Measurements from ENCODE around the gene RBM19. TPM values are rescaled to one million over a fixed set of nuclear protein-coding genes. Genes with fewer than 3 reads are reported as not detected.

Gene RBM19
- total and polyA plus RNA-seq, 10 donors = 13.6 to 46.7 (median 34.5) TPM

- H3K4me3 ChIP-seq = no peak overlapping the region
- no peak overlapping the region for H3K27ac ChIP-seq
- no peak for DNase-seq
- H3K9me3 ChIP-seq = no peaks in the 10 kb centered on the region
- H3K36me3 ChIP-seq = peaks cover 0 to 100% (median 99%) of the 10 kb centered on the region in 6 donors
- H3K4me1 ChIP-seq = no peaks in the 10 kb centered on the region
- TF ChIP-seq POLR2A (IDR thresholded peaks at IDR 0.05) = no peak
- no peak for TF ChIP-seq POLR2AphosphoS5 (IDR thresholded peaks at IDR 0.05)
- TF ChIP-seq, protein P1, sequence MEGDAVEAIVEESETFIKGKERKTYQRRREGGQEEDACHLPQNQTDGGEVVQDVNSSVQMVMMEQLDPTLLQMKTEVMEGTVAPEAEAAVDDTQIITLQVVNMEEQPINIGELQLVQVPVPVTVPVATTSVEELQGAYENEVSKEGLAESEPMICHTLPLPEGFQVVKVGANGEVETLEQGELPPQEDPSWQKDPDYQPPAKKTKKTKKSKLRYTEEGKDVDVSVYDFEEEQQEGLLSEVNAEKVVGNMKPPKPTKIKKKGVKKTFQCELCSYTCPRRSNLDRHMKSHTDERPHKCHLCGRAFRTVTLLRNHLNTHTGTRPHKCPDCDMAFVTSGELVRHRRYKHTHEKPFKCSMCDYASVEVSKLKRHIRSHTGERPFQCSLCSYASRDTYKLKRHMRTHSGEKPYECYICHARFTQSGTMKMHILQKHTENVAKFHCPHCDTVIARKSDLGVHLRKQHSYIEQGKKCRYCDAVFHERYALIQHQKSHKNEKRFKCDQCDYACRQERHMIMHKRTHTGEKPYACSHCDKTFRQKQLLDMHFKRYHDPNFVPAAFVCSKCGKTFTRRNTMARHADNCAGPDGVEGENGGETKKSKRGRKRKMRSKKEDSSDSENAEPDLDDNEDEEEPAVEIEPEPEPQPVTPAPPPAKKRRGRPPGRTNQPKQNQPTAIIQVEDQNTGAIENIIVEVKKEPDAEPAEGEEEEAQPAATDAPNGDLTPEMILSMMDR (IDR thresholded peaks at IDR 0.05 in 8 of 11, conservative IDR thresholded peaks at IDR 0.05 in 3 of 11) = no peak
- H3K27me3 ChIP-seq (replicated peaks in 1 of 7) = no peaks in the 10 kb centered on the region
- intact Hi-C loops (cut with DNase I; ENCODE audit: low total_unique reads) = no loop called here
- WGBS, 5 donors = 87 to 92% (median 90%) methylated on average over 15 of the region's 15 CpGs
Measured at GRCh38 chr12:113942209-113942608, 23.9 kb downstream of the RBM19 start.

- intact Hi-C loops (cut with DNase I; ENCODE audit: low total_unique reads) = no loop called here
- Histone ChIP-seq H3K27ac (no peak overlapping the region), H3K27me3 (replicated peaks in 1 of 7) (no peaks in the 10 kb centered on the region), H3K36me3 (peaks cover 0 to 100% (median 97%) of the 10 kb centered on the region in 6 donors), H3K4me1 (no peaks in the 10 kb centered on the region), H3K4me3 (no peak overlapping the region), H3K9me3 (no peaks in the 10 kb centered on the region)
- TF ChIP-seq POLR2A (IDR thresholded peaks at IDR 0.05) (no peak), POLR2AphosphoS5 (IDR thresholded peaks at IDR 0.05) (no peak)
- TF ChIP-seq, protein P1 (IDR thresholded peaks at IDR 0.05 in 8 of 11, conservative IDR thresholded peaks at IDR 0.05 in 3 of 11) = no peak
- 92 to 100% (median 94%) methylated on average over 1 of the region's 1 CpG for WGBS, 5 donors
- DNase-seq = no peak
Measured at GRCh38 chr12:113941208-113941486, 25.0 kb downstream of the RBM19 start.

GRCh38 chr12:113940357-113941207 lies 25.5 kb downstream of the RBM19 start:
- 85 to 92% (median 89%) methylated on average over 11 of the region's 11 CpGs for WGBS, 5 donors
- no peak overlapping the region for H3K27ac ChIP-seq

DNA sequence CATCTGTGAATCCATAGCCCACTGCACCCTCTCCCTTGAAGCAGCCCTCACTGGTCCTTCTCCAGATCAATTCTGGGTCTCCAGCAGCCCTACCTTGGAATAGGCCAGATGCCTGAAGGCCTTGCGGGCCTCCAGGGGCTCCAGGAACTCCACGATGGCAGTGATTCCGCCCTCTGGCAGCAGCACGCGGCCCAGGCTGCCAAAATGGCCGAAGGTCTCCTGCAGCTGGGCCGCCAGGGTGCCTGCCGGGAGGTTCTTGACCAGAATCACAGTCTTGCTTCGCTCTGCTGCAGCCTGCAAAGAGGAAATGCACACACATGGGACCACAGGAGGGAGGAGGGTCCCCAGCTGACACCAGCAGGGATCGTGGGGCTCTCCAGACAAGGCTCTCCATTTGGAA lies 26.3 kb downstream of the RBM19 start:
- H3K4me3 ChIP-seq = no peak overlapping the region
- WGBS, 5 donors = 92 to 100% (median 94%) methylated on average over 3 to 10 of the region's 10 CpGs
- TF ChIP-seq, protein P1 (IDR thresholded peaks at IDR 0.05 in 8 of 11, conservative IDR thresholded peaks at IDR 0.05 in 3 of 11) = no peak
- TF ChIP-seq POLR2A (IDR thresholded peaks at IDR 0.05) (no peak), POLR2AphosphoS5 (IDR thresholded peaks at IDR 0.05) (no peak)
- peaks cover 0 to 100% (median 95%) of the 10 kb centered on the region in 6 donors for H3K36me3 ChIP-seq
- intact Hi-C loops (cut with DNase I; ENCODE audit: low total_unique reads) = no loop called here
- no peaks in the 10 kb centered on the region for H3K4me1 ChIP-seq
- no peaks in the 10 kb centered on the region for H3K27me3 ChIP-seq (replicated peaks in 1 of 7)
- H3K9me3 ChIP-seq = no peaks in the 10 kb centered on the region
- DNase-seq = no peak
- no peak overlapping the region for H3K27ac ChIP-seq

More at GRCh38 chr12:113940357-113941207, 25.5 kb downstream of the RBM19 start:
- no peak for DNase-seq
- no peaks in the 10 kb centered on the region for H3K27me3 ChIP-seq (replicated peaks in 1 of 7)
- no peaks in the 10 kb centered on the region for H3K4me1 ChIP-seq
- no peak overlapping the region for H3K4me3 ChIP-seq
- peaks cover 0 to 100% (median 95%) of the 10 kb centered on the region in 6 donors for H3K36me3 ChIP-seq
- intact Hi-C loops (cut with DNase I; ENCODE audit: low total_unique reads) = no loop called here
- H3K9me3 ChIP-seq = no peaks in the 10 kb centered on the region
- TF ChIP-seq POLR2AphosphoS5 (IDR thresholded peaks at IDR 0.05) = no peak
- no peak for TF ChIP-seq POLR2A (IDR thresholded peaks at IDR 0.05)
- TF ChIP-seq, protein P1 (IDR thresholded peaks at IDR 0.05 in 8 of 11, conservative IDR thresholded peaks at IDR 0.05 in 3 of 11) = no peak
